ENCODE data around the gene B4GALT2.
A peak's percentile ranks its signal among the peaks of the same experiment; 100 is the strongest.

Gene B4GALT2

DNA sequence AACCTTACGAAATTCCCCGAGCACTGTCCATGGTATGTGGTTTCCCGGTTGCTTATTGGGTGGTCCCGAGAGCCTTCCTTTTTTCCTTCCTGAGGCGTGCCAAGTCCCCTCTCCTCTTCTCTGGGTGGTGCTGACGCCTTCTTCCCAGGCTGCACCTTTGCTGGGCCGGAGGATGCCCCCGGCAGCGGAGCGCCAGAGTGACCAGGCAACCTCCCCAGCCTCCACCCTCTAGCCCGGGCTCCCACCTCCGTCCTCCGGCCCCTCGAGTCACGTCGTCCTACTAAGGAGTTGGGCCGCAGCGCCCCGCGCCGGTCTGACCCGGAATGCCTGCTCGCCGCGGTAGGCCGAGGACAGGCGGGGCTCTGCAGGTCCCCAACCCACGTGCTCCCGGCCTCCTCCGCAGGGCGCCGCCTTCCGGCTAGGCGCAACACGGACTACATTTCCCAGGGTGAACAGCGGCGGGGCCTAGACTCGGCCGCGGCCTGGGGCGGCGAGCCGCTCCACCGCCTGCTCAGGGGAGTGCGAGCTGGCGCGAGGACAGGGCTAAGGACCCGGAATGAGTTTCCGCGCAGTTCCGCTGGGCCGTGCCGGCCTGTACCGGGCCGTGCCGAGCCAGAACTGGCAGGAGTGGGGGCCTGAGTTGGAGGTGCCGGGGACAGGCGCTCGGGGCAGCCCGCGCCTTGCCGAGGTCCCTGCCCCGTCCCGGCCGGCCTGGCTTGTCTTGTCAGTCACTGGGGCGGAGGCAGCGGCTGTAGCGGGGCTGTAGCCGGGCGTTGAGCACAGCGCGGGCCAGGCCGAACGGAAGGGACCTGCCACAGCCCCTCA lies 32.6 kb upstream of the B4GALT2 start, which contains the start of gene IPO13:
Gene IPO13 (plus strand): TSS at position 715 of the 825 bp plus-strand sequence. CDS start 651 bp downstream, outside the sequence.
- peak; percentile 89 for DNase-seq (ENCODE audit: low read depth)

DNA sequence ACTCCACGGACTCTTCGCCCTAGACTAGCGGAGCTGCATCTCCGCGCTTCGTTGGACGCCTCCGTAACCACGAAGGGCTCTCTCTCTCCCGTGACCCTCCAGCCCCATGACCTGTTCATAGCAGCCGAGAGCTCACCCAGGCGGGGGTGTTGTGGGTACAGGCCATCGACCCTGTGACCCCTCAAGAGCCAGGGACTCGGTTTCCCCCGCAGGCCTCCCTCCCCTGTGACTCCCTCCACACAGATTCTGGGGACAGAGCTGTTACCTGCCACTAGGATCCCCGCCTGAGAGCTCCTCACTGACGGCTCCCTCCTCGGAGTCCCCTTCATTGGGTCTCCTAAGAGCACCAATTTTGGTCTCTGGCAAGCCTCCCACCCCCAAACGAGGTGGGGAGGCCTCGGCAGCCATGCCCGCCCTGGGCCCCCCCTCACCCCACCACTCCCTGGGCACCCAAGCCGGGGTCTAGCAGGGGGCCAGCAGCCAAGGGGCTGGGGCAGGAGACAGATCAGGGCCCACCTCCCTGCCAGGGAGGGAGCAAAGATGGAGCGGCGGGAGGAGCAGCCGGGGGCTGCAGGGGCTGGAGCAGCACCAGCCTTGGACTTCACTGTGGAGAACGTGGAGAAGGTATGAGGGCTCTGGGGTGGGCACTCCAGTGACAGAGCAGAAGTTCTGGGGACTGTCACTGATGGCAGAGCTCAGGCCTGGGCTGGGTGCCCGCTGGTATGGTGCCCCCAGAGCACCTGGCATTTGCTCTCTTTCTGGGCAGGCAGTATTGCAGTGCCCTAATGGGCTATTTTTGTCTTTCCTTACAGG lies 31.7 kb upstream of the B4GALT2 start:
- DNase-seq (ENCODE audit: low read depth) = no peak

DNA sequence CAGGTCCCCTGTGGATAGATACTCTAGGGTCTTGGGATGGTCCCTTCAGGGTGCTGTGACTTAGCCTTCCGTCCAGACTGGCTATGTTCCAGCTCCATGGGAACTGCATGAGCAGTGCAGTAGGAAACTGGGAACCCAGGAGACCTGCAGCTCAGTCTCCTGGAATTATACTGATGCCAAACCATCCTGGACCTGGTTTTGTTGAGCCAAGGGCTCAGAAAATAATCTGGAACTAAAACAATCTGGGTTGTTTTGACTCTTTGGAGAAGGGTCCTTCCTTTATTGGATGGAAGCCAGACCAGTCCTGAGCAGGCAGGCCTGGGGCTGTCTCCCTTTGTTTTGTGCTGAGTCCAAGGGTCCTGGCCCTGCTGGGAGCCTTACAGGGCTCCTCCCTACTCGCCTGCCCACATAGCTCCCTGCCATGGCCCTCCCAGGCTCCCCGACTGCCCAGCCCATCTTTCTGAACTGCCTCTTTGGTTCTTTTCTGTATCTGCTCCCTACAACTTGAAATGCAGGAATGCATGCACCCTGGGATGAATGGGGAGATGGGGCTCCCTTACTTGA lies 31.1 kb upstream of the B4GALT2 start:
- no peak for DNase-seq (ENCODE audit: low read depth)

DNA sequence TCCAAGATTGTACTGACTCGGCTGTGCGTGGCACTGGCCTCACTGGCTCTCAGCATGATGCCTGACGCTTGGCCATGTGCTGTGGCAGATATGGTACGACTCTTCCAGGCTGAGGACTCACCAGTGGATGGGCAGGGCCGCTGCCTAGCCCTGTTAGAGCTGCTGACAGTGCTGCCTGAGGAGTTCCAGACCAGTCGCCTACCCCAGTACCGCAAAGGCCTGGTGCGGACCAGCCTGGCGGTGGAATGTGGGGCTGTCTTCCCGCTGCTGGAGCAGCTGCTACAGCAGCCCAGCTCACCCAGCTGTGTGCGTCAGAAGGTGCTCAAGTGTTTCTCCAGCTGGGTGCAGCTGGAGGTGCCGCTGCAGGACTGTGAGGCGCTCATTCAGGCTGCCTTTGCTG lies 29.3 kb upstream of the B4GALT2 start:
- DNase-seq (ENCODE audit: low read depth) = no peak

DNA sequence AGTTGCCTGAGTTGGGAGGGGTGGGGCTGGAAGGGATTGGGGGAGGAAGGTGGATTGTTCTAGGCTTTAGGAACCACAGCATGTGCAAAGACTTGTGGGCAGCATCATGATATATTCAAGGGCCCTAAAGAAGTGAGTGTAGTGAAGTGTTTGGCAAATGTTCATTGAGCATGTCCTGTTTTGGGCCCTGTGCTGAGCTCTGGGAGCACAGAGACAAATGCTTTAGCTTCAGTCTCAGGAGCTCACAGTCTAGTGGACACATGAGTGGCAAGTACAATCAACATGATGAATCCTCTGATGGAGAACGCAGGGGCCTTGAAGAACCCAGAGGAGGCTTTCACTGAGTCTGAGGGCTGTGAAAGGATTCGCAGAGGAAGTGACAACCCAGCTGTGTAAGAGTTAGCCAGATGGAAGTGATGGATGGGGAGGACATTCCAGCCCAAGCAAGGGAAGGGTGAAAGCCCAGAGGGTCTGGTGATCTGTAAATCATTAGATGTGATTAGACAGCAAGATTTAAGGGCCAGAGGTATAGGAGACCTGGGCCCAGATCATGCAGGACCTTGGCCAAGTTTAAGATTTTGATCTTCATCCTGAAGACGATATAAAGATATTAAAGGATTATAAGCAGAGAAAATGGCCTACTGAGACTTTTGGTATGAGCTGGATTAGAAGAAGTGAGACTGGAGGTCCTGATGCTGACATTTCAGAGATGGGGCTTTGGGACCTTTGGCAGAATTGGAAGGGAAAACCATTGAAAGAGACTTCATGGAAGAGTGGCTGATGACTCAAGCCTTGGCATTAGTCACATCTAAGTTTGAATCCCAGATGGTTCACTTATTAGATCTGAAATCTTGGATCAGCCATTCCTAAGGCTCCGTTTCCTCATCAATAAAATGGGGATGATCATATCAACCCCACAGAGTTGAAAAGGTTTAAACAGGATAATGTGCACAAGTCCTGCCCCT lies 27.7 kb upstream of the B4GALT2 start:
- DNase-seq (ENCODE audit: low read depth) = no peak

DNA sequence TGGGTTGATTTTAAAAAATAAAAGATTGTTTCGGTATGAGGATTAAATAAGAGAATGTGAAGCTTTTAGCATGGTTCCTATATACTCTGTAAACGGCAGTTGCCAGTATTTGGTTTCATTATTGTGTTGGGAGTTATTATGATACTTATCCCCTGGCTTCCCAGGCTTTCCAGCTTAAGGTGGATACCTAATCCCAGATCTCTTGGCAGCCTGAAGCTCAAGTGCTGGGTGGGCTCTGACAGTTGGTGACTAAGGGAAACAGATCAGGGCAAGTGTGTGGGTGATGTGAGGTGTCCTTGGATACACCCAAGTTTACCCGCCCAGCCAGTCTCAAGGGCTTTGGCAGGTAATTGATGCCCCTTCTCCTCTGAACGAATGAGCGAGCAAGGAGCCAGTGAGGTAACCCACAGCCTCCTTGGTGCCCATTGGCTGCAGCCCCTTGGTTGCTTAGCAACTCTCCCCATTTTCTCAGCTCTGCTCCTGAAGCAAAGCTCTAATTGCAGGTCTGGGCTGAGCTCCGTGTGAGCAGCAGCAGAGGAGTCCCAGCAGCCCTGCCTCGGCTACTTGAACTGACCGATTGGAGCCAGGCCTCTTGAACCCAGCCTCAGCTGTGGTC lies 26.2 kb upstream of the B4GALT2 start:
- no peak for DNase-seq (ENCODE audit: low read depth)

DNA sequence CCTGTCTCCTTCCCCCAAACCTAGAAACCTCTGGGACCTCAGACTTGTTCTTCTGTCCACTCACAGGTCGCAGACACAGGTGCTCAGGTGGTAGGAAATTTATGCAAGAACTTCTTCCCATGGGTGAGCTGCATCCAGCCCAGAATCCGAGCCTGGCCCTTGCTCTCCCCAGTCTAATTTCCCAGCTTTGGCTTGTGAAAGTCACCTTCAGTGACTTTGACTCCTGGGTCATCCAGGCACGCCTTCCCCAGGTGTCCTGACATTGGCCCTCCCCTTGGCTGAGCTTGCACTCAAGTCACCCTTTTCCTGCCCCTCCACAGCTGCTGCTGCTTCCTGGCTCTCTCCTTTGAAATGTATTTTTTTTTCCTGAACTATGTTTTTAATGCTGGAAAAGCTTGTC lies 25.6 kb upstream of the B4GALT2 start:
- DNase-seq (ENCODE audit: low read depth) = no peak

DNA sequence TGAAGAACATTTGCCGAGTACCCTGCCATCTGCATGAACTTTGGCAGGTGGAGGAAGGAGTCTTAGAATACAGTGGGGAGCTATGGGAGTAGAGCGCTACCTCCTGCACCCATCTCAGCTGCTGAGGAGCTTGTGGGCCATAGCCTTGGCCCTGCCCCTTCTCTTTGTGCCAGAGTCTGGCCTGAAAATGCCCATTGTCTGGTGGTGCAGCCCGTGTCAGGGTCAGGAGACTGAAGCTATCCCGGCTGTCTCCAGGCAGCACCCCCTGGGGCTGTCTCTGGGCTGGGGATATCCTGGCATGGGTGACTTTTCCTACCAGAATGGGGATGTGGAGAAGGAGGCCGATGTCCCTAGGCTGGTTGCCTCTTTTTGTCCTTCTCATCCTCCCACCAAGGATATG lies 25.0 kb upstream of the B4GALT2 start:
- no peak for DNase-seq (ENCODE audit: low read depth)

DNA sequence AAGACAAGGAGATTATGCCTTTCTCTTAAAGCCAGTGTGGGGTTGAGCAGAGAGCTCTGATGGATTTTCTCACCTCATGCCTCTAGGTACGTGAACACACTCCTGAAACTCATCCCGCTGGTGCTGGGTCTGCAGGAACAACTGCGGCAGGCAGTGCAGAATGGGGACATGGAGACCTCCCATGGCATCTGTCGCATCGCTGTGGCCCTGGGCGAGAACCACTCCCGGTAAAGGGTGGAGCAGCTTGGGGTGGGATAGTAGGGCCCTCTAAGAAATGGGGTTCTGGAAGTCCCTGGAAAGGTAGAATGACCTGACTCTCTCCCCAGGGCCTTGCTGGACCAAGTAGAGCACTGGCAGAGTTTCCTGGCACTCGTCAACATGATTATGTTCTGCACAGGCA lies 22.8 kb upstream of the B4GALT2 start:
- no peak for DNase-seq (ENCODE audit: low read depth)

DNA sequence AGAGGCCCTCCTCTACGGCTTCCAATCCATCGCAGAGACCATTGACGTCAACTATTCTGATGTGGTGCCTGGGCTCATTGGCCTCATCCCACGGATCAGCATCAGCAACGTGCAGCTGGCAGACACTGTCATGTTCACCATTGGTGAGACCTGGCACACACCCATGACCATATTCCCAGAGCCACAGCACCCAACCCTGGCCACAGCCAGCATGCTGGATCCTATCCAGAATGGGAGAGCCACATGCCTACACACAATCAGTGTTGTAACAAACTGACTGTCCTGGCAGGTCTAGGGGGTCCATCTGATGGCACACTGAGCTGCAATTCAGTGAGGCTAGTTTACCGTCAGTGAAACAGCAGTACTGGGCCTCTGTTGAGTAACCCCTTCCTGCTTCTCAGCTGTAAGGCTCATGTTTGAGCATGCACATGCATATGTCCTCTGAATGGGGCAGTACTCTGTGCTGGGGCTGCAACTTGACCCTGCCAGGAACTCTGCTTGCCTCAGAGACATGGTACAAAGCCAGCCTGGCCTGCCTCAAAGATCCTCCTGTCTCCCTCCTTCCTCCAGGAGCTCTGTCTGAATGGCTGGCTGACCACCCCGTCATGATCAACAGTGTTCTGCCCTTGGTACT lies 21.5 kb upstream of the B4GALT2 start:
- DNase-seq (ENCODE audit: low read depth) = no peak

DNA sequence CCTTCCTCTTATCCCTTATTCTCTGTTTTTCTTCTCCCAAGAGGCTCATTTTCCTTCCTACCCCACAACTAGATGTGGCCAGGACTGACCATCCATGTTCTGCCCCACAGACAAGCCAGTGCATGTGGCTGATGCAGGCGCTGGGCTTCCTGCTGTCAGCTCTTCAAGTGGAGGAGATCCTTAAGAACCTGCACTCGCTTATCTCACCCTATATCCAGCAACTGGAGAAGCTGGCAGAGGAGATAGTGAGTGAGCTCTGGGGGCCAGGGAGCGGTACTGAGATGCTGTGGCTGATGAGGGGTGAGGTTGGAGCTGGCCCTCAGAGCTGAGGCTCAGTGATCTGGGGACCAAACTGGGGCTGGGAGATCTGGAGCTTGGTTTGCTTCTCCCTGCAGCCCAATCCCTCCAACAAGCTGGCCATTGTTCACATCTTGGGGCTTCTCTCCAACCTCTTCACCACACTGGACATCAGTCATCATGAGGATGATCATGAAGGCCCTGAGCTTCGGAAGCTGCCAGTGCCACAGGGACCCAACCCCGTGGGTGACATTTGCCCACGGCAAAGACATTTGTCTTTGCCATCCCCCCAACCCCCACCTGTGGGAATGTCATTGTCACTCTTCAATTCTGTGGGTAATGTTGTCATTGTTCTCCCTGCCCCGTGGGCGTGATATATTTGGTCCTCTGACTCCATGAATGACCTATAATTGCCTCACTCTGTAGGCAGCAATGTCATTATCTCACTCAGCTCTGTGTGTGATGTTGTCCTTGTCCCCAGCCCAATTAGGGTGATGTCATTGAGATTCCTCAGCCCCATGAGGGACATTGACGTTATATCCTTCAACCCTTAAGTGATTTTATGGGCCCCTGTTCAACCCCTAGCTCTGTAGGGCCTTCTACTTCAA lies 20.4 kb upstream of the B4GALT2 start:
- DNase-seq (ENCODE audit: low read depth) = no peak

DNA sequence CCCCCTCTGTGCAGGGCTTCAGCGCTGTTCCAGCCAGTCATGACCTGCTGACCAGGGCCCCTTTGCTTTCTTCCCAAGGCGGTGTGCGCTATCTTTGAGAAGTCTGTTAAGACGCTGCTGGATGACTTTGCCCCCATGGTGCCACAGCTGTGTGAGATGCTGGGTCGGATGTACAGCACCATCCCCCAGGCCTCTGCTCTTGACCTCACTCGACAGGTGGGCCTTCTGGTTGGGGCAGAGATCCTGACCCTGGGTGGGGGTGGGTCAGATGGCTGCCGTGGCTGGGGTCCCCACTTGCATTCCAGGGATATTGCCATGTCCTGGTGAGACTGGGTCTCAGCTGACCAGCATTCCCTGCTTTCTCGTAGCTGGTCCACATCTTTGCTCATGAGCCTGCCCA lies 18.2 kb upstream of the B4GALT2 start:
- DNase-seq (ENCODE audit: low read depth) = no peak

DNA sequence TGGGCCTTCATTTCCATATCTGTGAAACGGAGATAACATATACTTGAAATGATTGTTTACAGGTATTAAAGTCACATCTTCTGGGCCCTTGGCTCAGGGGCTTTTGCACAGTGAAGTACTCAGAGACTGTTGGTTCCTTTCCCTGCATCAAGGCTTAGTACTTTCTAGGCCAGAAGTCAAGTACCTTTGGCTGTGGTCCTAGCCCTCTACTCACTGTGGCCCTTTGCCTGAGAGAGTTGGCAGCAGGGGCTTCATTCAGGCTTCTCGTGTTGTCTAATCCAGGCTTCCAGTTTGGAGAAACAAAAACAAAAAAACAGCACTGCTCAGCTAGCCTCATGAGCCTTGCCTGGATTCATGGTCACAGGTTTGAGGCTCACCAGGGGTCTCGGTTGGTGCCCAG lies 17.3 kb upstream of the B4GALT2 start:
- no peak for DNase-seq (ENCODE audit: low read depth)

DNA sequence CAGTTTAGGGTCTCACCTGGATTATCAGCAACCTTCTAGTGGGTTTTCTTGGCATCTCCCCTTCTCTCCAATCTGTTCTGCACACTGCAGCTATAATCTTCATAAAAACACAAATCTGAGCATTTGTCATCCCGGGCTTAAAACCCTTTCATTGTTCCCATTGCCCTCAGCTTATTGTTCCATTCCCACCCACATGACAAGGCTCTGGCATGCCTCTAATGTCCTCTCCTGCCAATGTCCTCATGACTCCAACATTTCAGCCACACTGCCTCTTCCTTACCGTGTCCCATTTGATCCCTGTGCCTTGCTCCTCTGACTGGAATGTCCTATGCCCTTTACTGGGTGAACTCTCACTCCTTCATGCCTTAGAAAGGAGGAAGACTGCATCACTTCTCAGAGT lies 16.7 kb upstream of the B4GALT2 start:
- no peak for DNase-seq (ENCODE audit: low read depth)

DNA sequence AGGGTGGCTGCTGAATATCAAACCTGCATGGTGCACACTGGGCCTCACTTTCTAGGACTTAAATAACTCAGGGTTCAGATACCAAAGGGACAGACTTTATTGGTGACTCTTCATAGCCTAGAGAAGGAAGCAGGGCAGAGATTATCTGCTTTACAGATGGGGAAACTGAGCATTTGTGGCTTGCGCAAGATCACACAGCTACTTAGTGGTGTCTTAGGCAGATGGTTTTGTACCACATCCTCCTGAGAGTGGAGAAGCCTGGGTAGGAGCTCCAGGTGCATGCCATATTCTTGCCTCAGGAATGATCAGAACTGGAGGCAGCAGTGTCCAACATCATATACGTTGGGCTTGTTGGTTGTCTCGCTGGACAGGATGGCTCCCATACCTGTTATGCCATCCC lies 16.0 kb upstream of the B4GALT2 start:
- no peak for DNase-seq (ENCODE audit: low read depth)

DNA sequence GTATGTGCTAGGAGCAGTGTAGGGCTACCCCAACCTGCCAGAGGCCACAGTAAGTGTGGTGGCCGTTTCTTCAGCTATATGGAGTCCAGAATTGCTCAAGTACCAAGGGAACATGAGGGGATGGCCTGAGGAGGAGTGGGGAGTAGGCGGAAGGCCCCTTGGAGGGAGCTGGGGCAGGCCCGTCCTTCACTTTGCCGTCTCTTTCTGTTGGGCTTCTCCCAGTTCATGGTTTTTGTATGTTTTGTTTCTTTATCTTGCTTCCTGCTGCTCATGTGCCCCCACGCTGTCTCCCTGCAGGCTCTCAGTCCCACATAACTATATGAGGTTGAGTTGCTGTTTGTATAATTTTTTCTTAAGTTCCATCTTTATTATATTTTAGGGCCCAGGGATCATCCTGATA lies 15.1 kb upstream of the B4GALT2 start:
- DNase-seq (ENCODE audit: low read depth) = no peak

DNA sequence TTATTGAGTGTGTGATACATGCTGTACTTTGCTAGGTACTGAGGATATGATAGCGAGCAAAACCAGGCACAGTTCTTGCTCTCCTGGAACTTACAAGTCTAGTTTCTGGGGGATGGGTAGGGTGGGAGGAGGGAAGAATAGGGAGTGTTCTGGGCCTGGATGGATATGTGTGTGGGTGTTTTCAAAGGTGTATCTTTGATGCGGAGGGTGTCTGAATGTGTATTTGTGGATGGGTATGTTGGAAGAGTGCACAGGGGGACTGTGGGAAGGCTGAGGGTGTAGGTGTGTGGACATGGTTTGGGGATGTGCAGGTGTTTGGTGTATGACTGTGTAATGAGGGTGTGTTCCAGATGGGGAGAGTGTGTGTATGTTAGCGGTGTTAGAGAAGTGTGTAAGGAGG lies 13.7 kb upstream of the B4GALT2 start:
- DNase-seq (ENCODE audit: low read depth) = no peak

DNA sequence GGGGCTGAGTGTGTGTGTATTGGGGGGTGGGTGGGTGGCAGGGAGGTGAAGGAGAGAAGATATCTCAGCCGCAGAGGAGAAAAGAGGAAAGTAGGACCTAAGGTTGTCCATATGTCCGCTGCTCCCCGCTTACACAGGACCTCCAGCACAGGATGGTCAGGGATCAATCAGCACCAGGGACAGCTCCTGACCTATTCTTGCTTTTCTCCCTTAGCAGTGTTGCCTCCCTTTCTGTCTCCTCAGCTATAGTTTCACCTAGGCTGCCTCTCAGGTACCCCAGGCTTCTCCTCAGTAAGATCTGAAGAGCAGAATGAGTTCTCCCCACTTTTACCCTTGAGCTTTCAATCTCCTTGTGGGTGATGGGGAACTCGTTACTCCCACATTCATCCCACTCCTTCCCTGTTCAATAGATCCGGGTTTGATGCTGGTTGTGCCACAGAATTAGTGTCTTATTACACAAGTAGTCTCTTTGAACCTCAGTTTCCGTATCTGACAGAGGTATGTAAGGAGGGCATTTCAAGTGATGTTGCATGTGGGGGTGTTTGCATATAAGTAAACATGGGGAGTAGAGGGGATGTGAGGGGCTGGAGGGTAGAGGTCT lies 10.6 kb upstream of the B4GALT2 start:
- DNase-seq (ENCODE audit: low read depth) = no peak

DNA sequence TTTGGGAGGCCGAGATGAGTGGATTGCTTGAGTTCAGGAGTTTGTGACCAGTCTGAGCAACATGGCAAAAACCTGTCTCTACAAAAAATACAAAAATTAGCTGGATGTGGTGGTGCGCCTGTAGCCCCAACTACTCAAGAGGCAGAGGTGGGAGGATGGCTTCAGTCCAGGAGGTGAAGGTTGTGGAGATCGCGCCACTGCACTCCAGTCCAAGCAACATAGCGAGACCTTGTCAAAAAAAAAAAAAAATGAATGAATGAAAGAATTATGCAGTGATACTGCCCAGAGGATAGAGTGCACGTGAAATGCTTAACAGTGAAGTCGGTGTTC lies 9.6 kb upstream of the B4GALT2 start:
- DNase-seq (ENCODE audit: low read depth) = no peak

Measured in activated T-helper 1 cell treated with Interleukin-2 at 50 U/mL for 16 hours (primary cell).